GM19452 (cell line): ENCODE results near the gene DCANP1.

Experiments used
- ATAC-seq: cut with Tn5 transposase; IDR thresholded peaks from one replicate; pipeline ENCODE4 v1.9.1; 2021; ENCODE audit not compliant: unreplicated experiment

The DCANP1 gene

GRCh38 chr5:135426102-135427082, 20.8 kb downstream of the DCANP1 start:
- ATAC-seq = peak; percentile 89

GRCh38 chr5:135425641-135426040, 21.5 kb downstream of the DCANP1 start:
- no peak for ATAC-seq

- ATAC-seq = no peak
Measured at GRCh38 chr5:135423846-135424168, 23.3 kb downstream of the DCANP1 start.

- no peak for ATAC-seq
Measured at GRCh38 chr5:135423146-135423845, 23.9 kb downstream of the DCANP1 start.

- ATAC-seq = no peak
Measured at GRCh38 chr5:135422419-135422818, 24.7 kb downstream of the DCANP1 start.

GRCh38 chr5:135417083-135417482, 30.1 kb downstream of the DCANP1 start:
- ATAC-seq = no peak

- no peak for ATAC-seq
Measured at GRCh38 chr5:135405082-135405481, 42.1 kb downstream of the DCANP1 start.

- no peak for ATAC-seq
Measured at GRCh38 chr5:135402031-135402430, 45.1 kb downstream of the DCANP1 start.

- no peak for ATAC-seq
Measured at GRCh38 chr5:135400866-135401265, 46.3 kb downstream of the DCANP1 start.

GRCh38 chr5:135399794-135400542, 47.2 kb downstream of the DCANP1 start:
- no peak for ATAC-seq

GRCh38 chr5:135398855-135399793, 48.0 kb downstream of the DCANP1 start, which contains the start of gene MACROH2A1:
TSS of gene MACROH2A1 (minus strand) at chr5:135399231. CDS start at chr5:135389093, 10,138 bp downstream.
- peak; percentile 81 for ATAC-seq

GRCh38 chr5:135398160-135398854, 48.8 kb downstream of the DCANP1 start:
- peak; percentile 35 for ATAC-seq

- no peak for ATAC-seq
Measured at GRCh38 chr5:135397084-135397483, 50.1 kb downstream of the DCANP1 start.

- no peak for ATAC-seq
Measured at GRCh38 chr5:135396459-135397055, 50.6 kb downstream of the DCANP1 start.

GRCh38 chr5:135395866-135396265, 51.3 kb downstream of the DCANP1 start:
- ATAC-seq = no peak

- ATAC-seq = no peak
Measured at GRCh38 chr5:135395451-135395850, 51.7 kb downstream of the DCANP1 start.
